HG03520 (cell line): Measurements from ENCODE around the gene IGFBP5.

Source experiments
- ATAC-seq: cut with Tn5 transposase; IDR thresholded peaks from one replicate; pipeline ENCODE4 v1.9.1; 2021; ENCODE audit warnings: mild to moderate bottlenecking, moderate library complexity; ENCODE audit not compliant: unreplicated experiment

The IGFBP5 gene, protein sequence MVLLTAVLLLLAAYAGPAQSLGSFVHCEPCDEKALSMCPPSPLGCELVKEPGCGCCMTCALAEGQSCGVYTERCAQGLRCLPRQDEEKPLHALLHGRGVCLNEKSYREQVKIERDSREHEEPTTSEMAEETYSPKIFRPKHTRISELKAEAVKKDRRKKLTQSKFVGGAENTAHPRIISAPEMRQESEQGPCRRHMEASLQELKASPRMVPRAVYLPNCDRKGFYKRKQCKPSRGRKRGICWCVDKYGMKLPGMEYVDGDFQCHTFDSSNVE

DNA sequence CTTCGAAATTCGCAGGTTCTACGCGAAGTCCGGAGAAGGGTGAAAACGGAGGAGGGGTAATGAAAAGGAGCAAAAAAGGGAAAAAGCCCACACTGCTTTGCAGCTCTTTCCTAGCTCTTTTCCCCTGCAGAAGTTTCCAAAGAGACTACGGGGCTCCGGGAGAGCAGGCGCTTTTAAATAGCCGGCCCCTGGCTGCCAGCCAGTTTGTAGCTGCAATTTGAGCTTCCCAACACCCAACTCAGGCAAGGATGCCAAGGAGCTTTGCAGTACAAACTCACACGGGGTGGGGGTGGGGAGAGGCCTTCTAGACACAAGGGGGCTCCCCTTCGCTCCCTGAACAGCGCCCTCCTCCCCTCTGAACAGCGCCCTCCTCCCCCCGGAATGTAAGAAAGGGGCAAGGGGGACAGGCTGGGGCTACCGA lies at the start of gene IGFBP5:
IGFBP5 (minus strand) TSS at position 149 of the 421 bp plus-strand sequence. CDS start 774 bp downstream, outside the sequence.
- no peak for ATAC-seq

DNA sequence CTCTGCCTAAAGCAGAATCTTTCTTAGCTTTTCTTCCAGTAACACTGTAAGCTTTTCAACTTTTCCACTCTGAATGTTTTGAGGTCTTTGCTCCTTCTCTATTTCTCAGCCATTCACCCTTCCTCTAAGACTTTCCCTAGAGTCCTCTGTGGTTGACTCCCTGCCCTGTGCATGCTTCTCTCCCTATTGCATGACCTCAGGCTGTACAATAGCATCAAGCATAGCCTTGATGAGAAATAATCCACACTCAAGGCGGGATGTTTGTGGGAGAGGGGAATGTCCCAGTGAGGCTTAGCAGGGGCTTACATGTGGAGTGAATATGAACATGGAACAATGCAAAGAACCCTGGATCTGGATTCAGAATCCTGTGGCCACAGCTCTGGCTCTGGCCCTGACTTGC lies 48.4 kb upstream of the IGFBP5 start:
- ATAC-seq: no peak

DNA sequence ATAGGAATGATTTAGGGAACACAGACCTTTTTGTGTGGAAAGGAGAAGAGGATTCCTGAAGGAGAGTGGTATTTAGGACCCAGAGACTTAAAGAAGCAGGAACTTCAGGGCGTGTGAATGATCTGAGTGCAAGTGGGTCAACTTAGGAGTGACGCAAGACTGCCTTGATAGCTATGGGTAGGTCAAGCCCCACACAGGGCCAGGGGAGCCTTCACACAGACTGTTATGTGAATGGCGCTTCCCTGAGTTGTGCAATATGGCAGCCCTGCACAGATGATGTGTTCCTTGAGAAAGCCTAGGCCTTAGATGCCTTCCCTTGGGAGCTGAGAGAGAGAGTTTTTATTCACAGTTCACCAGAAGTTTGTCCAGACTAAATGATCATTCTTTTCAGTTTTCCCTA lies 47.1 kb upstream of the IGFBP5 start:
- no peak for ATAC-seq

- ATAC-seq: no peak
Measured at GRCh38 chr2:216741223-216741593, 45.9 kb upstream of the IGFBP5 start.

- no peak for ATAC-seq
Measured at GRCh38 chr2:216740557-216741222, 45.3 kb upstream of the IGFBP5 start.

GRCh38 chr2:216739035-216739434 lies 43.7 kb upstream of the IGFBP5 start:
- ATAC-seq: no peak

DNA sequence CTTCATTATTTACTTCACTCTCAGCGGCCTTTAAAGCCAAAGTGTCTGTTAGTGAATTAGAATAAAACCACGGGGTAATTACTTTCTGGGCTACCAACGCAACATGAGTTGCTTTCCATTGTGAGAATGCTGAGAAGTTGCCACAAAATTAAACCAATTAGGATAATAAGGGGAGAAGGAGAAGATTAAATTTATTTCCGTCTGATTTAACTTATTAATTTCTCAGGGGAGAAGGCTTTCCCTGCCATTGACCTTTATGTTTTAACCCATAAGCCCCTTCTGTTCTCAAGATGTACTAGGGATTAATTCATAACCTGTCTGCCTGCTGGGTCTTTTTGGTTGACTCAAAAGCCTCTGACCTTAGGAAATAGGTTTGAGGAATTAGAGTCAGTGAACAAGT lies 42.3 kb upstream of the IGFBP5 start:
- ATAC-seq: no peak

DNA sequence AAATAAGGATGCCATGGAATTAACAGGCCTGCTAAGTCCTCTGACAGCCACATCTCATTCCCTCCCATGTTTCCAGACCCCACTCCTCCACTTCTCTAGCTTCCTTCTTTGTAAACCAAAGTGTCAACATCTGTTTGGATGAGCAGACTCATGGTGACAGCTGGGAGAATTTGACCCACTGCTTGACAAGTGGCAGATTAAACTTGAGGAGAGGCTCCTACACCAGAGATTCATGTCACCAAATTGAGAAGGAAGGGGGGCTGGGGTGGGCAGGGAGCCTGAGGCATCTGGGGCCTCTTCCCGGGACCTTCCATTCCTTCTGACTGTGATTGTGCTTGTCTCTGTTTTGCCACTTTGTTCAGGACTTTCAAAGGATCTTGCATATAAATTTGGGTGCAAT lies 41.0 kb upstream of the IGFBP5 start:
- ATAC-seq: no peak

DNA sequence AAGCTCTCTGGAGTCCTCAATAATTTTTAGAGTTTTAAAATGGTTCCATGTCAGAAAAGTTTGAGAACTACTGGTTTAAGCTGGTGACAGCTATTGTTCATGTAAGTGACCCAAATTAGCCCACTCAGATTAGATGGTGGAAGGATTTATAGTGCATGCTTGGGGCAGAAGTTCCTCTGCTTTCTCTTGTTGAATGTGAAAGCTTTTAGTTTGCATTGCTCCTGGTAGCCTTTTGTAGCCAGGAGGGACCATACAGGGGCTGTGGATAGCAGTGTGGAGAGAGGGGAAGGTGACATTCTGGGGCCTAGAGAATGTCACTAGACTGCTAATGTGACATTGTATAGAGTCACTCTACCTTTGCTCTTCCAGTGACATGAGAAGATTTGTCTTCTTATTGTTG lies 40.3 kb upstream of the IGFBP5 start:
- ATAC-seq: no peak

DNA sequence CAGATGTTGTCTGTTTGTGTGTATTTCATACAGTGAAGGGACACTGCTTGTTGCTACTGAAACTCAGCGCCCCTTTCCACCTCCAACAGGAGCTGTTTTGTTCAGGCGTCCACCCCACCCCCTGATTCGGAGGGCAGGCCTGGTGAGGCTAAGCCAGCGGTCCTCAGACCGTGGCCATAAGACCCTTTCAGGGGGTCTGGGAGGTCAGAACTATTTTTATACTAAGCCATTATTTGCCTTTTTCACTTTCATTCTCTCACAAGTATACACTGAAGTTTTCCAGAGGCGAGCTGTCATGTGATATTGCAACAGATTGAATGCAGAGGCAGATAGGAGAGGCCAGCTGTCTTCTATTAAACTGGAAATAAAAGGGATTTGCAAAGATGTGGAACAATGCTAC lies 39.7 kb upstream of the IGFBP5 start:
- ATAC-seq: no peak

DNA sequence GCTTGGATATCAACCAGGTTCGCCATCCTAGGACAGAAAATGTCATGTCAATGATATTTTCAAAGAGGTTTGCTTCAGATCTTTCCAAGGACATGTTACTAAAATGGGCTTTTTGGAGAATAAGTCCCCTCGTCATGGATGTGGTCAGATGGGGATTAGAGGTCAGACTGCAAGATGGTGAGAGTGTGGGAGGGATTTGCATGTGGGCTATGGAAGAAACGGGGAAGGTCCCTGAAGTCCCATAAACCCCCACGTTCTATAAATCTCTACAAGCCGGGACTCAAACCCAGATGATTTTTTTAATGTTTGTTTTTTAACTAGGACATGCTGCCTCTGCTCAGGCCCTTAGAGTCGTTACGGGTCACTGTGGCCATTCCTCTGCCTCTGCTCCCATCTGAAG lies 37.7 kb upstream of the IGFBP5 start:
- ATAC-seq: no peak

GRCh38 chr2:216732334-216732733 lies 37.0 kb upstream of the IGFBP5 start:
- ATAC-seq: no peak

DNA sequence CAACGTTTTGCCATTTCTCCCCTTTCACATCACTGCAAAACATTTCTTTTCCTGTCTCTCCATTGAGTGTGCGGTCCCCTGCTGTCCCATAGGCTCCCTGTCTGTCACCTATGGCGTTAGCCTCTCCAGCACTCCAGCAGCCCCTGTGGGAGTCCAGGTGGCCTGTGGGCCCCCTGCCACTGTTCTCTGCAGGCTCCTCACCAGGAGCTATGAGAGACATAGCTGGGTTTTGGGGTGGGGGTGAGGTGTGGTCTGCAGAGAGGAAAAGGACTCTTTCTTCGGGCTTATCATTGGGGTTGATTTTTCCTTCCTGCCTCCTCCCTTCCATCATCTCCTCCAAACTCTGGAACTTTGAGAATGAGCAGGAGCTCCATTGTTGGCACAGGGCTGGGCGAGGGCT lies 36.1 kb upstream of the IGFBP5 start:
- no peak for ATAC-seq

DNA sequence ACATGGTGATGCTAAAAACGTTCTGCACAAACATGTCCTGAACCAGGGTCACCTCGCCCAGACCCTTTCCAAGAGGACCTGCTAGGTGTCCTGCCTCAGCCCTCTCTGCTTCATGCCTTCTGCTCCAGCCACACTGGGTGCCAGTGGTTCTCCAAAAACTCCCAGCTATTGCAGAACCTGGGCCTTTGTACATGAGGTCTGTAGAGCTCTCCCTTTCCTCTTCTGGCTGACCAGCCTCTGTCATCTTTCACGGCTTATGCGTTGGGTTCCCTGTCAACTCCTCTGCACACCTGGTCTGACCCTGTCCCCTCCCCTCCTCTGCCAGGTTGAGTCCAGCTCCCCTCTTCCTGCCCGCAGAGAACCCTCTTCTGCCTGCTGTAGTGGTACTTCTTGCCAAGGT lies 35.5 kb upstream of the IGFBP5 start:
- ATAC-seq: no peak

GRCh38 chr2:216727346-216728122 lies 32.2 kb upstream of the IGFBP5 start:
- no peak for ATAC-seq

- no peak for ATAC-seq
Measured at GRCh38 chr2:216724190-216724589, 28.8 kb upstream of the IGFBP5 start.

- ATAC-seq: no peak
Measured at GRCh38 chr2:216721141-216721540, 25.8 kb upstream of the IGFBP5 start.

DNA sequence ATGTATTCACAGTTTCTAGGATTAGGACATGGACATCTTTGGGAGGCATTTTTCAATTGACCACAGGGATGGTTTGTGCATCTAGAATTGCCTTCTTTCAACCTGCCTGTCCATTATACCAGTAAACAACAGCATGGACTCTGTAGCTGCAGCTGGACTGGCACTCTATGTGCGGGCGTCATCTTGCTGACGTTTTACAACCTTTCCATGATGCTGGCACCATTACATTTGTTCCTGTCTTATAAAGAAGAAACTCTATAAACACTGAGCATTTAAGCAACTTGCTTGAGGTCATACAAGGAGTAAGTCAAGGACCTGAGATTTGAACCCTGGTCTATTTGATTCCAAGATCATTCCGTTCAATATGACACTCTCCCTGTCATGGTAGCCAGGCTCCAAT lies 25.4 kb upstream of the IGFBP5 start:
- no peak for ATAC-seq

DNA sequence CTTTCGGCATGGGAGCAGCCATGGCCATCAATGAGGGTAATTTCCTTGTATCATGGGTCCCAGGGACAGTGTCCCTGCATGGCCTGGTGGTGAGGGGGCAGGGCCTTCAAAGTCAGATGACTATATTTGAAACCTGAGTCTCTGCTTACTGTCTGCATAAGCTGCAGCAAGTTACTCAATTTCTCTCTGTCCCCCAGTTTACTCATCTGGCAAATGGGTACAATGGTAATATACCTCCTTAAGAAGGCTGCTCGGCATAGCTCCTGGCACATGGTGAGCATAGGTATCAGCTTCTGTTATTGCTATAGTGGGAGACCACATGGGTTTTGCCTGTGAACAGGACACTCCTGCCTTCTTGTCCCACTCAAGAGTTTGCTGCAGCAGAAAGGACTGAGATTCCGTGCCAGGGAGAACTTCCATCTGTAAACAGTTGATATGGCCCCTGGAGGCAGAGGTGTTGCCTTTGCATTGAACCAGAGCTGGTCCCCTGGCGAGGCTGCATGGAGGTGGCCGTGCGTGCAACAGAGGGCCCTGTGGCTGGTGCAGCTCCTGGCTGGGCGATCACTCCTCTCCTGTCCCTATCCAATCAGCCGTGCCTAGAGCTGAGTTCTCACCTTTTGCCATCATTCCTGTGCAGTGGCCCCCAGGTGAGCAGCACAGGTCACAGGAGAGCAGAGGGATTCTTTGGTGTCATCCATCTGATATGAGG lies 22.7 kb upstream of the IGFBP5 start:
- no peak for ATAC-seq

GRCh38 chr2:216717491-216717901 lies 22.1 kb upstream of the IGFBP5 start:
- ATAC-seq: no peak

DNA sequence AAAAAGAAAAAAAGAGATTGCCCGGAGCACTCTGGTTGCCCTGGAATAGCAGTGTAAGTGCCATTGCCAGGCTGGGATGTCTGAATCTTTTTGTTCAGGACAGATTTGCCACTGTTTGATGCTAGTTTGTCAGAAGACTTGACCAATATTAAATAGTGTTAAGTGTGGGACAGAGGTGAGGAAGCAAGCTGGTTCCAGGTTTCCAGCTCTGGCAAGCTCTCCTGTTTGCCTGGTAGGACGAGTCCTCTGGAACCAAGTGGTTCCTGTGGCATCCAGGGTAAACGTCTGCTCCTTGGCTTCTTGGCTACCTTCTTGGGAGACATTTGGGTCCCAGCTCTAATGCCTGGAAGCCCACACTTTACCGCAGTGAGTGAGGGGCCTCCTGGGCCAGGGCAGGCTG lies 20.8 kb upstream of the IGFBP5 start:
- no peak for ATAC-seq
